UCSD-AML1 (cell line): ENCODE data around the gene CDHR5.

Experiments
- DNase-seq: peaks from one replicate; lab custom pipeline; 2025; ENCODE audit not compliant: unreplicated experiment; lab: John Stamatoyannopoulos, UW

The CDHR5 gene

DNA sequence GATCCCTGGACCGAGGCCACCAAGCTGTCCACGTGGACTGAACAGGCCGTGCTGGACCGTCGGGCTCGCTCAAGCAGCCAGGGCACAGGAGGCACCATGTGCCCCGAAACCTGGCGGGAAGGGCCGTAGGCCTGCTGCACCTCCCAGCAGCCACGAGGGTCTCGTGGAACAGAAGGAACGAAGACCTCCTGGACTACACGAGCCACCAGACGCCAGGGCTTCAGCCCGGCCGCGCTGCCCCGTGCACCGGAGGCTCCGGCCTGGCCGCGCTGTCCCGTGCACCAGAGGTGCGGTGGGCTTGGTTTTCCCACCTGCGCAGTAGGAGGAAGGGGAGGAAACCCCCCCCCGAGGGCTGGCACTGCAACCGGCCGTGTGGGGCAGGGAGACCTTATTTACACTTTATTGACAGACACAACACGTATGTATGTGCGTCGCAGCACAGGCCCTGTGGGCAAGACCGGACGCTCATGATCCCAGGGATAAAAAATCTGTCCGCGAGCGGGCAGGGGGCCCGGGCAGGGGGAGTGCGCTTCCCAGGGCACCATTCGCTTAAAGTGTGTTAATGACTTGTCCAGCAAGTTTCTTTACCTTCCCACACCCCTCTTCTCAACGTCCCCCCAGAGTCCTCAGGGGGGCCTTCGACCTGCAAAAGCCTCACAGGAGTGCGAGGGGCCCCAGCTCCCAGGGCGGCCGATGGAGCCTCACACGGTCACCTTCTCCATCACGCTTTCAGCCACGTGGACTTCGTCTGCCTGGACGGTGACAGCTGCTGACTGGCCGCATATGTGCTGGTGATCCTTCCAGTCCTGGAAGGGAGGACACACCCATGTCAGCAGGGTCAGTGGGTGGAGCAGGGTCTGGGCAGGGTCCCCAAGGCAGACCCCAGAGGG is 19.3 kb upstream of the CDHR5 start:
- no peak for DNase-seq

DNA sequence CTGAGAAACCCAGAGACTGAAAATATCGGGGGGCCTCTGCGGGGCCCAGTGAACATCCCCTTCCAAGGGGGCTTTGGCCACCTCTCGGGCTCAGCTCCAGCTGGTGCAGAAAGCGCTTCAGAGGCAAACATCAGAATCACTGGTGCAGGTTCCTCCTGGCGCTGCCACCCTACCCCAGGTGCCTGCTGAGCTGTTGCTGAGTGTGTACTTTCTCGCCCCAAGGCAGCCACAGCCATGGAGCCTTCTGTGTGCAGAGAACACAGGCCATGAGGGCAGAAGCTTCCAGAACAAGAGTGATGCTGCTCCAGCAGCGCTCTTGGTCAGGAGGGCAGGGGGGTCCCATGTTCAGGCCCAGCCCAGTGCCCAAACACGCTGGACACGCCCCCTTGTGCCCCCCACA is 18.6 kb upstream of the CDHR5 start:
- no peak for DNase-seq

DNA sequence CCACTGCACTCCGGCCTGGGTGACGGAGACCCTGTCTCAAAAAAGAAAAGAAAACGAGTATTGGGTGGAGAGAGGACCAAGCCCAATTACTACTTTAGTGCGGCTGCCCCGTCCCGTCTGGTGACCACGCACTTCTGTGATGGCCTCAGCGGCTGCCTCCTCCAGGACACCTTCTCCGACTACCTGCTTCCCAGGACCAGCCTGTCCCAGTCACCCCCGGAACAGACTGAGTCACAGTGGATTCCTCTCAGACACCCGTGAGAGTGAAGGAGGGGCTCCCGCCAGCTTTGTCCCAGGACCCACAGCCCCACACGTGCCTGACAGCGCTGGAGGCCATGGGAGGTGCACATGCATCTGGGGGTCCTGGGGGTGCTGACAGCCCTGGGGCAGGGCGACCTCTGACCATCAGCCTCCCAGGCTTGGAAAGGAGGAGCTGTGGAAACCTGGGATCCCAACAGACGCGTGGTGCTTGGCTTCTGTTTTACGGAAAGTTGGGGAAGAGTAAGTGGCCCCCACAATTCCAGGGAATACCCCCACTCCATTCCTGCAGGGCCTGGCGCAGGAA is 17.1 kb upstream of the CDHR5 start:
- DNase-seq = no peak

DNA sequence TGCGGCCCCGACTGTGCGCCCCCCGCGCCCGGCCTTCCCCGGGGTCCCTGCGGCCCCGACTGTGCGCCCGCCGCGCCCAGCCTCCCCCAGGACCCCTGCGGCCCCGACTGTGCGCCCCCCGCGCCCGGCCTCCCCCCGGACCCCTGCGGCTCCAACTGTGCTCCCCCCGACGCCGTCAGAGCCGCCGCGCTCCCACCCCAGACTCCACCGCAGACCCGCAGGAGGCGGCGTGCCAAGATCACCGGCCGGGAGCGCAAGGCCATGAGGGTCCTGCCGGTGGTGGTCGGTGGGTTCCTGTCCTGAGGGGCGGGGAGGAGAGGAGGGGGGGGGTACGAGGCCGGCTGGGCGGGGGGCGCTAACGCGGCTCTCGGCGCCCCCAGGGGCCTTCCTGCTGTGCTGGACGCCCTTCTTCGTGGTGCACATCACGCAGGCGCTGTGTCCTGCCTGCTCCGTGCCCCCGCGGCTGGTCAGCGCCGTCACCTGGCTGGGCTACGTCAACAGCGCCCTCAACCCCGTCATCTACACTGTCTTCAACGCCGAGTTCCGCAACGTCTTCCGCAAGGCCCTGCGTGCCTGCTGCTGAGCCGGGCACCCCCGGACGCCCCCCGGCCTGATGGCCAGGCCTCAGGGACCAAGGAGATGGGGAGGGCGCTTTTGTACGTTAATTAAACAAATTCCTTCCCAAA is 15.4 kb upstream of the CDHR5 start:
- no peak for DNase-seq

DNA sequence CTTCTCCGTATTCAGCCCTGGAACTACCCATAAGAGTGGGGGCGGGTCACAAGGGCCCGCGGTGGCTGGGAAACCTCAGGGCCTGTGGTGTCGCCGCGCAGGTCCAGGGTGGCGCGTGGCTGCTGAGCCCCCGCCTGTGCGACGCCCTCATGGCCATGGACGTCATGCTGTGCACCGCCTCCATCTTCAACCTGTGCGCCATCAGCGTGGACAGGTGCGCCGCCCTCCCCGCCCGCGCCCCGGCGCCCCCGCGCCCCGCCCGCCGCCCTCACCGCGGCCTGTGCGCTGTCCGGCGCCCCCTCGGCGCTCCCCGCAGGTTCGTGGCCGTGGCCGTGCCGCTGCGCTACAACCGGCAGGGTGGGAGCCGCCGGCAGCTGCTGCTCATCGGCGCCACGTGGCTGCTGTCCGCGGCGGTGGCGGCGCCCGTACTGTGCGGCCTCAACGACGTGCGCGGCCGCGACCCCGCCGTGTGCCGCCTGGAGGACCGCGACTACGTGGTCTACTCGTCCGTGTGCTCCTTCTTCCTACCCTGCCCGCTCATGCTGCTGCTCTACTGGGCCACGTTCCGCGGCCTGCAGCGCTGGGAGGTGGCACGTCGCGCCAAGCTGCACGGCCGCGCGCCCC is 14.7 kb upstream of the CDHR5 start:
- DNase-seq = no peak

DNA sequence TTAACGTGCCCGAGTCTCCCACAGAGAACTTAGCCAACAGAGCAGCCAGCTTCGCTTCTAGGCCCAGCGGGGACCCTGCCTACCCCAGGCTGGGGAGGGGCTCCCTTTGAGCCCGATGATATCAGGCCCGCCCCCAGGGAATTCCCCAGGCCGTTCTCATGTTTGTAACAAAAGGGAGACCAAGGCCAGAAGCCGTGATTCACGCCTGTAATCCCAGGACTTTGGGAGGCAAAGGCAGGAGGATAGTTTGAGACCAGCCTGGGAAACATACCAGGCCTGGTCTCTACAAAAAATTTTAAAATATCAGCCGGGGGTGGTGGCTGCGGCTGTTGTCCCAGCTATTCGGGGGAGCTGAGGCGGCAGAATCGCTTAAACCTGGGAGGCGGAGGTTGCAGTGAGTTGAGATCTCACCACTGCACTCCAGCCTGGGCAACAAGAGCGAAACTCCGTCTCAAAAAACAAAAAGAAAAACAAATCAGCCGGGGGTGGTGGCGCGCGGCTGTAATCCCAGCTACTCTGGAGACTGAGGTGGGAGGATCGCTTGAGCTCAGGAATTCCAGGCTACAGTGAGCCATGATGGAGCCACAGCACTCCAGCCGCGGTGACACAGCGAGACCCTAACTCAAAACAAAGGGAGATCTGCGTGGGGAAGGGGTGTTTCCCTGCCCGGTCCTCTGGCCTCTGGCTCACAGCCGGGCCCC is 14.0 kb upstream of the CDHR5 start:
- no peak for DNase-seq

DNA sequence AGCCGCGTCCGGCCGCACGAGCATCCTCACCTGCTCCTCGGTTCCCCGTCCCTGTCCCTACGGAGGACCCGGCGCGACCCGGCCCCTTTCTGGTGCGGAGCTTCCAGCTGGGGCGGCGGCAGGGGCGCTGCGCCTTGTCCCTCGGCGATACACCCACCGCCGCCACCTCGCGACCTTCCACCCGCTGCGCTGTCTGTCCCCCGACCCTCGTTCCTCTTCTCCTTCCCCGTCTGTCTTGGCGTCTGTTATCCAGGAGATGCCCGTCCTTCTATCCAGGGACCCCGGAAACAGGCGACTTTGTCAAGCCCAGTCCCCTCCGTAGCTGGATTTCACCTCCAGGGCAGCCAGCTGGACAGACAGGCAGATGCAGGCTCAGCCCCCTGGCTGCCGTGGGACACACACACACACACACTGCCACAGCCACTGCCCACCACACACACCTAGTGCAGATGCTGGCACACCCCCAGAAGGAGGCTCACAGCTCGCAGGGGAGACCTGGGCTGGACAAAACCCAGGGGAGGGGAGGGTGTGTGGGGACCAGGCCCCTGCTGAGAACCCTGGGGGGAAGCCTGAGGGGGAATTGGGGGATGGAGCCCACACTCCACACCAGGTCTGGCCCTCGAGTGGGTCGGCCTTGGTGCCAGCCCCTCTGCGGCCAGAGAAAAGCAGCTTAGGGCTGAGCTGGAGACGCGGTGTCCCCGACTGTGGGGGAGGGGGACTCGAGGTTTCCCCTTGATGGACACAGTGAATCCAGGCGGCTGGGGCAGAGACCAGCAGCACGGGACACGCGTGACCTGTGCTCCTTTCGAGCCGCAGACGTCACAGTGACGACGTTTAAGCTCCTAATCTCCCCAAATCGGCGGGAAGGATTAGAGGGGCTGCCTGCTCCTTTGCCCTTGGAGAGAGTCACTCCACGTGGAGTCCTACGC is 13.1 kb upstream of the CDHR5 start:
- DNase-seq = no peak

DNA sequence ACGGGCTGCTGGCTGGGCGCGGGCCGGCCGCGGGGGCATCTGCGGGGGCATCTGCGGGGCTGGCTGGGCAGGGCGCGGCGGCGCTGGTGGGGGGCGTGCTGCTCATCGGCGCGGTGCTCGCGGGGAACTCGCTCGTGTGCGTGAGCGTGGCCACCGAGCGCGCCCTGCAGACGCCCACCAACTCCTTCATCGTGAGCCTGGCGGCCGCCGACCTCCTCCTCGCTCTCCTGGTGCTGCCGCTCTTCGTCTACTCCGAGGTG is 12.5 kb upstream of the CDHR5 start:
- DNase-seq = no peak

DNA sequence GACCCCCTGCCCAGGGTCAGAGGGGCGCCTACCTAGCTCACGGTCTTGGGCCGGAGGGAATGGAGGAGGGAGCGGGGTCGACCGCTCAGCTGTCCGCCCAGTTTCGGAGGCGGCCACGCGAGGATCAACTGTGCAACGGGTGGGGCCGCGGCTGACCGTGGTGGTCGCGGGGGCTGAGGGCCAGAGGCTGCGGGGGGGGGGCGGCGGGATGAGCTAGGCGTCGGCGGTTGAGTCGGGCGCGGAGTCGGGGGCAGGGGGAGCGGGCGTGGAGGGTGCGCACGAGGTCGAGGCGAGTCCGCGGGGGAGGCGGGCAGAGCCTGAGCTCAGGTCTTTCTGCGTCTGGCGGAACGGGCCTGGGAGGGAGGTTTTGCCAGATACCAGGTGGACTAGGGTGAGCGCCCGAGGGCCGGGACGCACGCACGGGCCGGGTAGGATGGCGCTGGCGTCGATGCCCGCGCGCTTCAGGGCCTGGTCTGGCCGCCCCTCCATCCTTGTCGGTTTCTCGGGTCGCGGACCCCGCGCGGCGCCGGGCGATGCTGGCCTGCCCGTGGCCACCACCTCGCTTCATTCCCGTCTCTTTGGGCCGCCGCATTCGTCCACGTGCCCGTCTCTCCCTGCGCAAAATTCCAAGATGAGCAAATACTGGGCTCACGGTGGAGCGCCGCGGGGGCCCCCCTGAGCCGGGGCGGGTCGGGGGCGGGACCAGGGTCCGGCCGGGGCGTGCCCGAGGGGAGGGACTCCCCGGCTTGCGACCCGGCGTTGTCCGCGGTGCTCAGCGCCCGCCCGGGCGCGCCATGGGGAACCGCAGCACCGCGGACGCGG is 12.0 kb upstream of the CDHR5 start, which contains the start of gene DRD4:
Gene DRD4, plus strand, starts transcription at position 759 of the 822 bp plus-strand sequence. Its CDS starts 36 bp downstream, at position 795.
- DNase-seq = no peak

DNA sequence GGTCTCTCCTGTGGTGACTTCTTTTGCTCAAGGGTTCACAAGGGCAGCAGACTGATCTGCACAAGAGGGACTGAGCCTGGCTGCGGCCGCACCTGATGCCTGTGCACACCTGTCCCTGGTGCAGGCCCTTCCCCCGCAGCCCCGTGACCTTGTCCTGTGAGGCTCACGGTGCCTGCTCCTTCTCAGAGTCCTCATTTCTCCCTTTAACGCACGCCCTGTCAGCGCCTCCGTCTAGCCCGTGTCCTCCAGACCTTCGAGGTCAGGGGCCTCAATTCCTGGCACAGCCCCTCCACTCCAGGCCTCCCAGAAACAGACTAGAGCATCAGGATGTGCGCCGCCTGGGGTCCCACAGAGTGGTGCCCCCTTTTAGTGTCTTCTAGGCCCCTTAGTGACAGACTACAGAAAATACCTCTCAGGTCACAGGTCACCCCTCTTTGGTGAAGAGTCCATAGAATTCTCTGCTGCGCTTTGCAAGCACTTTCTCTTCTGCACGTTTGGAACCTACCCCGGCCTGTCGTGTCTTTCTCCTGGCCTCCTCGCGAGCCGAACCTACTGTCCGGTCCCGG is 11.3 kb upstream of the CDHR5 start:
- no peak for DNase-seq

DNA sequence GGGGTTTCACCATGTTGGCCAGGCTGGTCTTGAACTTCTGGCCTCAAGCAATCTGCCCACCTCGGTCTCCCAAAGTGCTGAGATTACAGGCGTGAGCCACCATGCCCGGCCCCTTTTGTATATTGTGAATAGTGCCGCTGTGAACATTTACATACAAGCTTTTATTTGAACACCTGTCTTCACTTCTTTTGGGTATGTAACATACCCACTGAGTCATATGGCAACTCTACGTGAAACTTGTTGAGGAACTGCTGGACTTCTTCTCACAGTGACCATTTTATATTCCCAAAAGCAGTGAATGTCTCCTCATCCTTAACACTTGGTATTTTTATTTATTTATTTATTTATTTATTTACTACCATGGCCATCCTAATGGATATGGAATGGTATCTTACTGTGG is 6.1 kb upstream of the CDHR5 start:
- DNase-seq = no peak

DNA sequence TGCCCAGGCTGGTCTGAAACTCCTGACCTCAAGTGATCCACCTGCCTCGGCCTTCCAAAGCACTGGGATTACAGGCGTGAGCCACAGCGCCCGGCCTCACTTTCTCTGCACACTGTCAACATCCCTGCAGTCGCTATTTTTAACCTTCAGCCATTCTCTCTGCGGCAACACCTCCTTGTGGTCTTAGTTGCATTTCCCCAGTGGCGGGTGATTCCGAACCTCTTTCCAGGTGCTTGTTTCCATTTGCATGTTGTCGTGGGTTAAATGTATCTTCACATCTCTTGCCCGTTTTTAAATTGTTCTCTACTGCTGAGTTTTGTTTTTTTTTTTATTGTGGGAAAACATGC is 4.5 kb upstream of the CDHR5 start:
- DNase-seq = no peak

DNA sequence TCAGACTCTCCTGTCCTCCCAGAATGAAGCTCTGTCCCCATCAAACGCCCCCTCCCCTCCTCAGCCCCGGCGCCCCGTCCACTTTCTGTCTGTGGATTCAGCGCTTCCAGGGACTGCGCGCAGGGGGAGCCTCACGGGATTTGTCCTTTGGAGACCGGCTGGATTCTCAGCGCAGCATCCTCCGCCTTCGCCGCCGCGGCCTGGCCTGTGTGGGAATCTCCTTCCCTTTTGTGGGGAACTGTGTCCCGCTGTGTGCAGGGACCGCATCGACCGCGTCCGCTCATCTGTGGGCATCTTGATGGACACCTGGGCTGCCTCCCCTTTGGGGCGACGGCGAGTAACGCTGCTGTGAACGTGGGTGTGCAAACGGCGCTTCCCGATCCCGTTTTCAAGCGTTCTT is 3.3 kb upstream of the CDHR5 start:
- no peak for DNase-seq

DNA sequence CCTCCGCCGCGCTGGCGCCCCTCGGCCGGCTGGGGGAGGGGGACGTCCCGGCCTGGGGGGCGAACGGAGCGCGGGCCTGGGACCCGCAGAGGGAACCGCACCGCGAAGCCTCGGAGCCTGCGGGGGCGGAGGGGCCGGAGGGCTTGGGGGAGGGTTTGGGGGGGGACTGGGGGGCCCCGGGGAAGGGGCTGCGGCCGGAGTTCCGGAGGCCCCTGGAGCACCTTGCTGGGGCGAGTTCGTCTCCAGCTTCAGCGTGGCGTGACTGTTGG is 2.5 kb upstream of the CDHR5 start:
- no peak for DNase-seq

DNA sequence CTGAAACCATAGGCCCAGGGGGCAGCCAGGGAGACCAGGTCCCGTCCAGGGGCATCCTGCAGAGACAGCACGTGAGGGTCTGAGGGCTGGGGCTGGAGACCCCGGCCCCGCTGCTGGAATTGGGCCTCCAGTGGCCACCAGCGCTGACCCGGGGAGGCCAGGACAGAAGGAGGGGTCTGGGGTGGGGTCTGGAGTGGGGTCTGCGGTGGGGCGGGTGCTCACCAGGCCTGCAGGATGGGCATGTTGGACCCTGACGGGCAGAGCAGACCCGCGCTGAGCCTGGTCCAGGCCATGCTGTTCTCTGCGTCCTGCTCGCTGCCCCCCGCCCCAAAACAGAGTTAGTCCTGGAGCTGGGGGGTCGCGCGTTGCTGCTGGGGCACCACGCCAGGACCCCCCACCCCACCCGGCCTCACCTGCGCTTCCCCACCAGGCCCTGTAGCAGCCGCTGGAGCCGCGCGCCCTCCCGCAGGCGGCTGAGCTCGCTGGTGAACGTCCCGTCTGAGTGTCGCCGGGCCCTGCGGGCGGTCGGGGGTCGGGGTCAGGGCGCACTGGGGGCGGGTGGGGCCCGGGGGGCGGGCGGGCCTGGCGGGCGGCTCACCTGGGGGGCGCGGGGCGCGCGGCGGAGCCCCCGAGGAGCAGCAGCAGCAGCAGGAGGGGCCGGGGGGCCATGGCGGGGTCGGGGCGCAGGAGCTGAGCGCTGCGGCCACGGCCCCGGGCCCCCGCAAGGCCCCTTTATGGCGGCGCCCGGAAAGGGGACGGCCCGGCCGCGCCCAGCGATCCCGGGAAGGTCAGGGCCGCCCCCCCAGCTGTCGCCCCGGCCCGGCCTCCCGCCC is 1.9 kb upstream of the CDHR5 start, which contains the start of gene SCT:
Gene SCT, minus strand, starts transcription at position 707 of the 833 bp plus-strand sequence. Its CDS starts 38 bp downstream, at position 669.
- DNase-seq = no peak

DNA sequence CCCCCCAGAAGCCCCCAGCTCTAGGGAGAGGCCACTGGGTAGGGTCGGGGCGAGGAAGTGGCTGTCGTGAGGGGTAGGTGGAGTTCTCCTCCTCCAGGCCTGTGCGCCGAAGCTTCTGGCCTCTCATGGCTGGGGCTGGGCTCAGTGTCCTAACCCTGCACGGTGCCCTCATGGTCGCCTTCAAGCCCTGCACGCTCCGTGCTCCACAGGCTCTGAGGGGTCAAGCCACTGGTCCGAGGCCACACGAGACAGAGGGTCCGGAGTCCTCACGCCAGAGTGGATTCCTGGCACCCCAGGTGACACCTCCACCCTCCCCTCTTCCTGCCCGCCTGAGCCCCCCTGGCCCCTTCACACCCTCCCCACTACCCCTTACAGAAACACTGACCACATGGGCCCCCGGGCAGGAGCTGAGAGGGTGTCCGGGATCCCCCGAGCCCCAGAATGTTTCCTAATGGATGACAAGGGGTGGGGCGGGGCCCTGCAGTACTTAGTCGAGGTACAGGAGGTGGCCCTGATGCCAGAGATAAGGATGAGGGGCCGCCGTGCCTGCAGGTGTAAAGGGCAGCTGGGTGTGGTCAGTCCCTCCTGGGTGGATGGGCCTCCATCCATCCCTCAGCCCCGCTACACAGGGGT is 997 bp upstream of the CDHR5 start:
- no peak for DNase-seq

DNA sequence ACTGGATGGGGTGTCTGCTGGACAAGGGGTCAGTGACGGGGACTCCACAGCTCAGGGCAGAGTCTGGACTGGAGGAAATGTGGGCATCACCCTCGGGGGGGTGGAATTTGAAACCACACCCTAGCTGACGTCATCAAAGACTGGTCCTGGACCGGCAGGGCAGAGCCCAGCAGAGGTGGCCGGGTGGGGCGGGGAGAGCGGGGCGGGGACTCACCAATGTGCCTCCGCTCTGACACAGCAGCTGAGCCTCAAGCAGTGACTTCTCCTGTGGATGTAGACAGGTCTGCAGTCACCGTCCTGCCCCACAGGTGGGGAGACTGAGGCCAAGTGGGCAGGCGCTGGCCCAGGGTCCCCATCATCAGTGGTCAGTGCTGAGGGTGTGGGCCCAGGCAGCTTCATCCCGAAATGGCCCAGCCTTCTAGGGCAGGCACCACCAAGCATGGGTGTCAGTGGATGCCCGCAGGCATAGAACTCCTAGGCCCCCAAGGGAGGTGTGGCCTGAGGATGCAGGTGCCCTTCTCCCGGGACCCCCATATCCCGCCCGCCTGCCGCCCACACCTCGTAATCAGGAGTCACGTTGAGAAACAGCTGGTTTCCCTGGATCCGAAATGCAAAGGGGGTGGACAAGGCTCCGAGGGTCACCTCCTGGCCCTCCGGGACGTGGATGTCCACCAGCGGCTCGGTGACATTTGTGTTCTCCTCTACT is 603 bp downstream of the CDHR5 start:
- no peak for DNase-seq
